ENCODE results near the gene ZDHHC14.

Gene ZDHHC14

GRCh38 chr6:157645201-157645795, 264.3 kb downstream of the ZDHHC14 start:
- DNase-seq (ENCODE audit: low spot score), result no peak

GRCh38 chr6:157646012-157646411, 265.0 kb downstream of the ZDHHC14 start:
- no peak for DNase-seq (ENCODE audit: low spot score)

DNA sequence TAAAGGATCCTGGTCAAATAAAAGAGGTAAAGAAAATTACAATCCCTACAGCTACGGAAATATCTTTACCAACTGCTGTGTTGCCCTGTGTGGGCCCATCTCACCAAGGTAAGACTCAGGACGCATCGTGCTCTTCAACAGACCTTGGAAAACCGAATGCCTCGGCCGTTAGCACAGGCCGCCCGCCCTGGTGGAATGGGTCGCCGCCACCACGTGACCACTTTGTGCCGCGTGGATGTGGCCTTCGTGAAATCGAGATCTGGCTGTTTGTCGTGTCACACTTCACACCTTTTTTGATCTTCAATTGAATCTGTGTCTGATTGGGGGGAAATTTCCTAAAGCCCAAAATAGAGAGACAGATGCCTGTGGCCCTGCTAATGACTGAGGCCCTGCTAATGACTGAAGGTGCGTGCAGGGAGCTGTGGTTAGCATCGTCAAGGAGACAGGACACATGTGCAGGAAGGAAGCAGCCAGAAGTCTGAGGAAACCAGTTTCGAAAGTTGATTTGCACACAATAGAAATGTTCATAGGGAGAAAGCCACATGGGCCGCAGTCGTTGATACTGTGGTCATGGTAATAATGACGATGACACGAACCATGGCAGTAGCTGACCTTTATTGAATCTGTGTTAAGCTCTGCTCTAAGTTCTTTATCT, 266.4 kb downstream of the ZDHHC14 start:
- no peak for DNase-seq (ENCODE audit: low spot score)

DNA sequence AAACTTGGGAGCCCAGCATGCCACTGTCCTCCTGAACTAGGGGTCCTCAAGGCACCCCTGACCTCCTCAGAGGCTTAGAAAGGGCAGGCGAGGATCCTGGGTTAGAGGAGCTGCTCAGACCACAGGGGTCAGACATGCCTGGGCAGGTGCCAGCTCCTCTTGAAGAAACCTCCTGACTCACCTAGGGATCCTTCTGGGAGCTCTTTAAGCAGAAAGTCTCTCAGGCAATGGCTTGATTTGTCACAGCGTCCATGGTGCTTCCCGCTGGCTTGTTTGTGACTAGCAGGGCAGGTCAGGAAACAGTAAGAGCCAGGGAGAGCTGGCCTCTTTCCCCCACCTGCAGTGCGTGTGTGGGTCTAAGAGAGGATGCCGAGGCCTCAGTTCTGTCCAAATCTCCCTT, 267.6 kb downstream of the ZDHHC14 start:
- no peak for DNase-seq (ENCODE audit: low spot score)

DNA sequence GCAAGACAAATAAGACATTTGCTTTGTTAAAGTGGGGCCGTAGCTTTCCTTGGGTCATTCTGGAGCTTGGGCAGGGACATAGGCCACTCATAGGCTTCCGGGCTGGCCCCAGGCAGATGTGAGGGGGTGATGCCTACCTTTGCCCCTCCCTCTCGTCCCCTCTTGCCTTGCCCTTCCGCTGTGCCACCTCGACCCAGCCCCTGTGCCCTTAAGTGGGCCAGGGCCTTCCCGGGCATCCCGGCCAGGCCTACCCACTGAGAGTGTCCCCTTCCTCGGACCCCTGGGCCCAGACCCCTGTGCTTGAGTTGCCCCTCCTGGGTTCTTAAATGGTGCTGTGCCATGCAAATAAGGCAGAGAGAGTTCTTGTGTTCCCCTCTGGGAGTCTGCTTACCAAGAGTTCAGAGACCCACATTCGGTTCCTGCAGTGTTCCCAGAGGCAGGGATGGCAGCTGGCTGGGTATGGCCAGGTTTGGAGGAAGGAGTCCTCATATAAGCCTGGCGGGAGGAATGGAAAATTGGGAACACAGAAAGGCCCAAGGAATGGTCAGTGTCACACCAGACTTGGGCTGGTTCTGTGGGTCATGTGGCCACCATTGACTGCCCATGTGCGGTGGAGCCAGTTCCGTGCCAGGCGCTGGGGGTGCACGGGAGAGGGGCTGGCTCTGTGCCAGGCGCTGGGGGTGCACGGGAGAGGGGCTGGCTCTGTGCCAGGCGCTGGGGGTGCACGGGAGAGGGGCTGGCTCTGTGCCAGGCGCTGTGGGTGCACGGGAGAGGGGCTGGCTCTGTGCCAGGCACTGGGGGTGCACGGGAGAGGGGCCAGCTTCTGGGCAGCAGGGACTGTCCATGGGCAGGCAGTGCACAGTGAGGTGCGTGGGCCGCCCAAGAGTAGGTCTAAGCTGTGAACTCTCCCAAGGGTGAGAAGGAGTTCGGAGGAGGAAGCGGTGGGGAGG, 268.6 kb downstream of the ZDHHC14 start:
- DNase-seq (ENCODE audit: low spot score), result no peak

DNA sequence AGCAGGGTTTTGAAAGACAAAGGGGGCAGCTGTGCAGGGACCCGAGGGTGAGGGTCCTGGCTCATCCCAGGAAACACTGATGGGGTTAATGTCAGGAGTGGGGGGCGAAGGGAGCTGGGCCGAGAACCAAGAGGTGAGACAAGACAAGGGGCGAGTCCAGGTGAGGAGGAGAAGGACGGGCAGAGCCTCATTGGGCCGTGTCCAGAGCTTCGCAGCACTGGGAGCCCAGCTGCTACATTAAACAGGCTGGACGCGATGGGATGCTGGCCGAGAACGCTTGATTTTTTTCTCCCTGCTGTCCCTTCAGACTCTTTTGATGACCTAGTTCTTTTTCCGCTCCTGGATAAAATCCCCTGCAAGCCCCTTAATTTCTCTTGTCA, 269.3 kb downstream of the ZDHHC14 start:
- no peak for DNase-seq (ENCODE audit: low spot score)

GRCh38 chr6:157650801-157651200, 269.8 kb downstream of the ZDHHC14 start:
- DNase-seq (ENCODE audit: low spot score), result no peak

DNA sequence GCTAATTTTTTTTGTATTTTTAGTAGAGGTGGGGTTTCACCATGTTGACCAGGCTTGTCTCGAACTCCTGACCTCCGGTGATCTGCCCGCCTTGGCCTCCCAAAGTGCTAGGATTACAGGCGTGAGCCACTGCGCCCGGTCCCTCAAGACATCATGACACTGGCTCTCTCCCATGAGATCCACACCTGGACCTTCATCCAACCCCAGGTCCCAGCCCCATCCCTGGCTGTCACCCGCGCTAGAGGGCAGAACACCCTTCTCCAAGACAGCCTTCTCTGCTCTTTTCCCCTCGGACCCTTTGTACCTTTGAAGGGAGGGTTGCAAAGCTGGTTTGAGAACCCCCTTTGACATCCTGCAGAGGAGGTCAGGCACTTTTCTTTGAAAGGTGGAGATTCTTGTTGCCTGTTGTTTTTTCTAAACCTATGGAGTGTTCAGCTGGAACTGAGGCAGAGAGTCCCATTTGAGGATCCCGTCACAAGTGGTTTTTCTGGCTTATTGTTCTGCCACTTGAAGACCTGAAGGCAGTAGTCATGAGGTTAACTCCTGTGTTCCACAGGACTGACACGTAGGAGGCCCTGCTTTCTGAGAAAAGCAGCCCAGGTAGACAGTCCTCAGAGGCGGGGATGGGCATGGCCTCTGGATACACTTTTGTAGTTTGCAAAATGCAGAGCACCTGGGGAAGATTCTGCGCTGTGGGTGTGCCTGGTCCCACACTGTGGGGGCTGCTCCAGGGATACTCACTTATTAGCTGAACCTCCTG, 270.9 kb downstream of the ZDHHC14 start:
- DNase-seq (ENCODE audit: low spot score), result no peak

DNA sequence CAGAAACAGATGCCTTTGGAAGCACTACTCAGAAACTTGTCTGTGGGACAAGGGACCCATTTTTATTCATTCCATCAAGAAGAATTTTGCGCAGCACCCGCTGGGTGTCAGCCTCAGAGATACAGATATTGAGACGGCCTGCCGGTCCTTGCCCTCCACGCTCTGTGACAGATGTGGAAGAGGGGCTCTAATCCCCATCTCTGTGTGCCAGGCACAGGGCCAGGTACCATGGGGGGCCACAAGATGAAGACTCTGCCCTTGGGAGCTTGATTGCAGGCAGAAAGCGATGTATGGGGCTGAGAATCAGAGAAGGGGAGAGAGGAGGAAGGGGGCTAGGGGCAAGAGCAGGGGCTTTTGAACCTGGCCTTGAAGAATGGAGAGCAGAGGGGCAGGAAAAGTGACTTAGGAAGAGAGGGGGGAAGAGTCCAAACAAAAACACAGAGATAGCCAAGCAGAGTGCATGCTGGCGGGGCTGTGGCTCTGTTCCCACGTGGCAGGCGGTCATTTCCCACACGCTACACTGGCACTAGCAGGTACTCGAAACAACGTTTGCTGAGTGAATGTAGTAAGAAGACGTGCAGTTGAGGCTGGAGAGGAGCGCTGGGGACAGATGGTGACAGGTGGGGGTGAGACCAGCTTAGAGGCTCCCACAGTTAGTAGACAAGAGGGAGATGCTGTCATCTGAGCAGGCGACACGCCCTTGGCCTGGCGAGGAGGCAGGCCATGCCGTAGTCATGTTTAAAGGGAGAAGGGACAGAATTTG, 271.8 kb downstream of the ZDHHC14 start:
- no peak for DNase-seq (ENCODE audit: low spot score)

GRCh38 chr6:157653521-157653920, 272.5 kb downstream of the ZDHHC14 start:
- DNase-seq (ENCODE audit: low spot score), result no peak

- no peak for DNase-seq (ENCODE audit: low spot score)
Measured at GRCh38 chr6:157655139-157655538, 274.1 kb downstream of the ZDHHC14 start.

DNA sequence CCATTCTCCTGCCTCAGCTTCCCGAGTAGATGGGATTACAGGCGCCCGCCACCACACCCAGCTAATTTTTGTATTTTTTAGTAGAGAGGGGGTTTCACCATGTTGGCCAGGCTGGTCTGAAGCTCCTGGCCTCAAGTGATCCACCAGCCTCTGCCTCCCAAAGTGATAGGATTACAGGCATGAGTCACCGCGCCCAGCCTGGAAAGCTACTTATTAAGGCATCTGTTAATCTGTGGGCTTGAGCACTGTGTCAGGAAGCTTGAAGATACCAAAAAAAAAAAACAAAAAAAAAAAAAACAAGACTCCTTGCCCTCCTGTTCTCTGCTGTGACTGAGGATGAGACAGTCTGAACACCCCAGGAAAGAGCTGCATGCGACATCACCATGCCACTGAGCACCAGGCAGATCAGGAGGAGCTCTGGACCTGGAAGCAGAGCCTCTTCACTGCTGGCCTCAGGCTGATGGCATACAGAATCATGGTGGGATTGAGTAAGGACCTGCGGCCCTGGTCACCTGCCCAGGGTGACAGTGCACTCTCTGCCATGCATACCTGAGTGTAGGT, 275.5 kb downstream of the ZDHHC14 start:
- DNase-seq (ENCODE audit: low spot score), result no peak

DNA sequence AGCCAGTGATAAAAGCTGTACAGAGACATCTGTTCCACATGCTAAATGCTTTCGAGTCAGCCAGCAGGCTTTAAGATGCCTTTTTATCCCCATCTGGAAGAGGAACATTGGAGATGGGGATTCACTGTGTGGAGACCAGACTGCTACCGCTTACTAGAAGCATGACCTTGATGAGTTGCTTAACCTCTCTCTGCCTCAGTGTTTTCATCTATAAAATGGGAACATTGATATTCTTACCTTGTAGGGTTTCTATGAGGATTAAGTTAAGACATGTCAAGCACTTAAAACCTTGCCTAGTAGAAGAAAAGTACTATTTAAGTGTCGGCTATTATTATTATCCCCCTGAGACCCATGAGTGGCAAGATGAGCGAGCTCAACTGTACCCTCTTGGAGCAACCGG, 276.8 kb downstream of the ZDHHC14 start:
- no peak for DNase-seq (ENCODE audit: low spot score)

DNA sequence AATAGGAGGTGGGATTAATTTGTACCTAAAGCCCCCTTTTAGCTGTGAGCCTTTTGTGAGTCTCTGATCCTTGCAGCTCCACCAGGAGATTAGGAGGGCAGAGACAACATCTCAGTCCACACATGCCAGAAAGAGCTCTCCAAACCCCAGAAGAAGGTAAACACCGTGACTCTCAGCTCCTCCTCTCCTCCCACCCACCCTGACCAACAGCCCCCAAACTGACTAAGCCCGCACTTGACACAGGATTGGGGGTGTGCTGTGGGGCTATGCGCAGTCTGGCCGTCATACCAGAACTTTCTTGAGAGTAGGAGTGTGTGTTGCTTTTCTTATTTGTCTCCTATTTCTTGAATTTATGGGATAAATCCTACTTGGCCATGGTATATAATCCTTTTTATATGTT, 277.3 kb downstream of the ZDHHC14 start:
- no peak for DNase-seq (ENCODE audit: low spot score)

DNA sequence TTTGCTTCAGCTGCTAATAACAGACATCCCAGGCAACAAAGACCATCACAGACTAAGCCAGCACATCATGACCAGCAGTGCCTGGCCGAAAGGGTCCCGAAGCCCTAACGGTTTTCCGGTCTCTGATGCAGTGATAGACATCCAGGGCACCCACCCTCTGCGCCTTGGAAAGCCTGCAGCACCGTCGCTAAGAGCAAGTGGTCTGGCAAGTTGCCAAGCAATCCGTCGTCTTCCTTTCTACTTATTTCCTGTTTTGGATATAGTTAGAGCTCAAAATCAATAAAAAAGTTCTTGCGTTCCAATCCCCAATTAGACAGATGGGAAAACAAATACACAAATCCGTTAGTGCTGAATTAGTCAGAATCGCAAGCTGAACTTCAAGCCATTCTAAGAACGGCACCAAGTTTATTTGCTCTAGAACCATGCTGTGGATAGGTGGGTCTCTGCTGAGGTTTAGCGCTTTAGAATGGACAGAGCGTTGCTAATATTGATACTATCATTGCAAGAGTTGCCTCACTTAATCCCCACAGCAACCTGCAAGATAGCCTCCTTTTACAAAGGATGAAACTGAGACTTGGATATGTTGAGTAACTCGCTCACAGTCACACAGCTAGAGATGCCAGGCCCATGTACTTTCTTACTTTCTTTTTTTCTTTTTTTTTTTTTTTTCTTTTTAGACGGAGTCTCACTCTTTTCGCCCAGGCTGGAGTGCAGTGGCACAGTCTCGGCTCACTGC, 278.7 kb downstream of the ZDHHC14 start:
- no peak for DNase-seq (ENCODE audit: low spot score)

DNA sequence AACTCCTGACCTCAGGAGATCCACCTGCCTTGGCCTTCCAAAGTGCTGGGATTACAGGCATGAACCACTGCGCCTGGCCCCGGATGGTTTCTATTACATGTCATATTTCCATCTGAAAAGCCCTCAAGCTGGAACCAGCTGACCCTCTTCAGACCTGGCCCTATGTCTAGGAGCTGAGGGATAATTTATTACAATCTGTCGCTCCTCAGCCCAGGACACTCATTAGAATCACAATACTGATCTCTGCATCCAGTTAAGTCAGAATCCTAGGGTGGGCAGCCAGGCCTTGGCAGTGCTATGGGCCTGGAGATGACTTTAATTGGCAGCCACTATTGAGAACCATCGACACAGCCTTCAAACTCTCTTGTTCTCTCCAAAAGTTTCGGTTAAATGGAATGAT, 279.4 kb downstream of the ZDHHC14 start:
- DNase-seq (ENCODE audit: low spot score), result no peak

DNA sequence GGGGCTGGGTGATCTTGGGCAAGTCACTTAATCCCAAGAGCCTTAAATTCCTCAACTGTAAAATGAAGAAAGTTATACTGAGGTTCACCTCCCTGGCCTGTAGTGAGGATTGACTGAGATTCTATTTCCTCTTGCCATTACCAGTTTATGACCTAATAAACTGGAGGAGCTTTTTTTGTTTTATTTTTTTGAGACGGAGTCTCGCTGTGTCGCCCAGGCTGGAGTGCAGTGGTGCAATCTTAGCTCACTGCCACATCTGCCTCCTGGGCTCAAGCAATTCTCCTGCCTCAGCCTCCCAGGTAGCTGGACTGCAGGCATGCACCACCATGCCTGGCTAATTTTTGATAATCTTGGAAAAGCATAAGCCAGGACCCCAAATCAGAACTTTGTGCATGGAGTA, 280.7 kb downstream of the ZDHHC14 start:
- no peak for DNase-seq (ENCODE audit: low spot score)

- DNase-seq (ENCODE audit: low spot score), result no peak
Measured at GRCh38 chr6:157663261-157663660, 282.3 kb downstream of the ZDHHC14 start.

- no peak for DNase-seq (ENCODE audit: low spot score)
Measured at GRCh38 chr6:157665180-157665579, 284.2 kb downstream of the ZDHHC14 start.

DNA sequence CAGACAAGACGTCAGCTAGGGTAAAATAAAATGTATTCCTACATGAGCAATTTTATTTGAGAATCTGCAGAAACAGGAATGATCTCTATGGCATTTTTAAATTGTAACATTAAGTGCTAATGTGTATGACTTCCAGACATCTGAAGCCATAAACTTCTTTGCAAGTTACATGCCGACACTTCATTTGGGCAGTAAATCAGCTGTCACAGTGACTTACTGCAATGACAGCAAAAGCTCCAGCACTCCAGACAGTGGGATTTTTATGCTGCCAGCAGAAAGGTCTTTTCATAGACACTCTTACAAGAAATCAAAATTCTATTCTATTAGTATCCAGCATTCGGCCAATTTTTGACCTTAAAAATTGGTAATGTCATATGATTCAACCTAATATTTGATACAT, 285.7 kb downstream of the ZDHHC14 start:
- no peak for DNase-seq (ENCODE audit: low spot score)

Data from SW480 (cell line).